GM19351 (cell line): ENCODE data around the gene EPB41L4A.
"Not testable (repeated sequence)": the region's sequence is repeated elsewhere in the genome, so short reads cannot be mapped to it uniquely, and the experiment has no call there.

Source experiments
- ATAC-seq: cut with Tn5 transposase; IDR thresholded peaks from one replicate; pipeline ENCODE4 v1.9.1; 2021; ENCODE audit warnings: mild to moderate bottlenecking, moderate library complexity; ENCODE audit not compliant: unreplicated experiment

The EPB41L4A gene, protein sequence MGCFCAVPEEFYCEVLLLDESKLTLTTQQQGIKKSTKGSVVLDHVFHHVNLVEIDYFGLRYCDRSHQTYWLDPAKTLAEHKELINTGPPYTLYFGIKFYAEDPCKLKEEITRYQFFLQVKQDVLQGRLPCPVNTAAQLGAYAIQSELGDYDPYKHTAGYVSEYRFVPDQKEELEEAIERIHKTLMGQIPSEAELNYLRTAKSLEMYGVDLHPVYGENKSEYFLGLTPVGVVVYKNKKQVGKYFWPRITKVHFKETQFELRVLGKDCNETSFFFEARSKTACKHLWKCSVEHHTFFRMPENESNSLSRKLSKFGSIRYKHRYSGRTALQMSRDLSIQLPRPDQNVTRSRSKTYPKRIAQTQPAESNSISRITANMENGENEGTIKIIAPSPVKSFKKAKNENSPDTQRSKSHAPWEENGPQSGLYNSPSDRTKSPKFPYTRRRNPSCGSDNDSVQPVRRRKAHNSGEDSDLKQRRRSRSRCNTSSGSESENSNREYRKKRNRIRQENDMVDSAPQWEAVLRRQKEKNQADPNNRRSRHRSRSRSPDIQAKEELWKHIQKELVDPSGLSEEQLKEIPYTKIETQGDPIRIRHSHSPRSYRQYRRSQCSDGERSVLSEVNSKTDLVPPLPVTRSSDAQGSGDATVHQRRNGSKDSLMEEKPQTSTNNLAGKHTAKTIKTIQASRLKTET

DNA sequence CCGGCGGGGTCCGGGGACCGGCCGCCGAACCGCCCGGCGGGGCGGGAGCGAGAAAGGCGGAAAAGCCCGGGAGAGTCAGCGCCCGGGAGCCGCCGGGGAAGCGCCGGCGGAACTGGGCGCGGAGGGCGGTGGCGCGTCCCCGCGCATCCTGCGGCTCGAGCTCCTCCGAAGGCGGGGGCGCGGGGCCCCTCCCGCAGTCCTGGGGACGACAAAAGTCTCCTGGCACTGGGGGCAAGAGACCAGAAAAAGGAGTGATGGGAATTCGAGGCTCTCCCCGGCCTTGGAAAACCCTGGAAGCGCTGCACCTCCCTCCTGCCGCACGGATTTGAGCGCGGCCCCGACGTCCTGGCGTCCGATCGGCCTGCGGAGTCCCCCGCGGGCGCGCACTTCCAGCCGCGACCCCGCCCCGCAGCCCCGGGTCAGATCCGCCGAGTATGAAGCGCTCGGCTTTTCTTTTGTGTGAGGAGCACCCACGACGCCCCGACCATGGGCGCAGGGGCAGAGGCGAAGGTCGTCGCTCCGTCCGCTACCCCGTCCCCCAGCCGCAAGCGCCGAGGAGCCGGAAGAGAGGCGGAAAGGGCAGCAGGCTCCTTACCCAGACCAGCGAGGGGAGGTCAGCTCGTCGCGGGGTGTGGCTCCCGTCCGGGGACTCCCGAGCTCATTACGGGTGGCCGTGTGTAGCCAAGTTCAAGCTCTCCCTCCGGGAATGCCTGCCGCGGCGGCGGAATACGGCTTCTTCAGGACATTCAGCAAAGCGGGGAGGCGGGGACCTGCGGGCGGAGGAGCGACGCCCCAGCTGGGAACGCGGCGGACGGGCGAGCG, at the start of gene EPB41L4A:
TSS of gene EPB41L4A (minus strand) at position 114 of the 822 bp plus-strand sequence. CDS start 238 bp downstream, outside the sequence.
- ATAC-seq = peak; percentile 16

DNA sequence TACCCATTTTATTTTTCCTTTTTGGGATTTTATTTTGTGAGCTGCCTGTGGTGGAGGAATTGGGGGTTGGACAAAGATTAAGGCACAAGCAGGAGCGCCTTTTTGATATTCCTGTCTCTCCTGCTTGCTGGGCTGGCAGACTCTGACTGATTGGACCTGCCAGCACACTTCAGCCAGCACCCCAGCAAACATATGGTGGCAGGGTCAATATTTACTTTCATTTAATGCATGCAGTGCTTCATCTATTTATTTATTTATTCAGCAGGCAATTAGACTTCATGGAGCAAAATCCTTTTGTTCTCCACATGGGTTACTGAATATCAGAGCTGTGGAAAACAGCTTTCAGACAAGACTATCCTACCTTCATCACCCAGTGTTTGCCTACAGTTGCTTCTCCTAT, 48.4 kb upstream of the EPB41L4A start:
- no peak for ATAC-seq

DNA sequence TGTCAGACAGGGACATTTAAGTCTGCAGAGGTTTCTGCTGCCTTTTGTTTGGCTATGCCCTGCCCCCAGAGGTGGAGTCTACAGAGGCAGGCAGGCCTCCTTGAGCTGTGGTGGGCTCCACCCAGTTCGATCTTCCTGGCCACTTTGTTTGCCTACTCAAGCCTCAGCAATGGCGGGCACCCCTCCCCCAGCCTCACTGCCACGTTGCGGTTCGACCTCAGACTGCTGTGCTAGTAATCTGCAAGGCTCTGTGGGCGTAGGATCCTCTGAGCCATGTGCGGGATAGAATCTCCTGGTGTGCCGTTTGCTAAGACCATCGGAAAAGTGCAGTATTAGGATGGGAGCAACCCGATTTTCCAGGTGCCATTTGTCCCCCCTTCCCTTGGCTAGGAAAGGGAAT, 47.2 kb upstream of the EPB41L4A start:
- ATAC-seq = not testable (repeated sequence)

DNA sequence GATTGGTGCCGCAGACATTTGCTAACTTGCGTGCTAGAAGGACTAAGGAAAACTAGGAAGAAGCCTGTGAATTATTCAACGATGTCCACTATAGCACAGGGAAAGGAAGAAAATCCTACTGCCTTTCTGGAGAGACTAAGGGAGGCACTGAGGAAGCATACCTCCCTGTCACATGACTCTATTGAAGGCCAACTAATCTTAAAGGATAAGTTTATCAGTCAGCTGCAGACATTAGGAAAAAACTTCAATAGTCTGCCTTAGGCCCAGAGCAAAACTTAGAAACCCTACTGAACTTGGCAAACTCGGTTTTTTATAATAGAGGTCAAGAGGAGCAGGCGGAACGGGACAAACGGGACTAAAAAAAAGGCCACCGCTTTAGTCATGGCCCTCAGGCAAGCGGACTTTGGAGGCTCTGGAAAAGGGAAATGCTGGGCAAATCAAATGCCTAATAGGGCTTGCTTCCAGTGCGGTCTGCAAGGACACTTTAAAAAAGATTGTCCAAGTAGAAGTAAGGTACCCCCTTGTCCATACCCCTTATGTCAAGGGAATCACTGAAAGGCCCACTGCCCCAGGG, 28.2 kb upstream of the EPB41L4A start:
- not testable (repeated sequence) for ATAC-seq

DNA sequence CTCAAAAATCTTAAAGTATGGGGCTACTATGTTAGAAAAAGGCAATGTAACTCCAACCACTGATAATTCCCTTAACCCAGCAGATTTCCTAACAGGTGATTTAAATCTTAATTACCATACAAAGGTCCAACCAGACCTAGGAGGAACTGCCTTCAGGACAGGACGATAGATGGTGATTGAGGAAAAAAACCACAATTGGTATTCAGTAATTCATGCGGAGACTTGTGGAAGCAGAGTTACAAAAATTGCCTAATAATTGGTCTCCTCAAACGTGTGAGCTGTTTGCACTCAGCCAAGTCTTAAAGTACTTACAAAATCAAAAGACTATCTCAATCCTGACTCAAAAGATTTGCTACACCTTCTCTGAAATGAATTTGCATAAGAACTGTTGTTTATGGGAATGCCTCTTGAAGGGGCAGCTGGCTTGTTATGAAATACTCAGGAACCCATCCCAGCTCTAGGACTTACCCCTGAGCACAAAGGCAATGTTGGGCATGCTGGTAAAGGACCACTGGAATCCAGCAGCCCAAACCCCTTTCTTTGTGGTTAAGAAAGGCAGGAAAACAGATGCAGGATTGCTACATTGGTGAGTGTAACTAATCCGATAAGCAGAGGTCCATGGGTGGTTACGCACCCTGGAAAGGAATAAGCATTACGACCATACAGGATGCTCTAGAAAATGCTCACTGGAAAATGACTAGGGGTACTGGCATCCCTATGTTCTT, 26.7 kb upstream of the EPB41L4A start:
- ATAC-seq = no peak

DNA sequence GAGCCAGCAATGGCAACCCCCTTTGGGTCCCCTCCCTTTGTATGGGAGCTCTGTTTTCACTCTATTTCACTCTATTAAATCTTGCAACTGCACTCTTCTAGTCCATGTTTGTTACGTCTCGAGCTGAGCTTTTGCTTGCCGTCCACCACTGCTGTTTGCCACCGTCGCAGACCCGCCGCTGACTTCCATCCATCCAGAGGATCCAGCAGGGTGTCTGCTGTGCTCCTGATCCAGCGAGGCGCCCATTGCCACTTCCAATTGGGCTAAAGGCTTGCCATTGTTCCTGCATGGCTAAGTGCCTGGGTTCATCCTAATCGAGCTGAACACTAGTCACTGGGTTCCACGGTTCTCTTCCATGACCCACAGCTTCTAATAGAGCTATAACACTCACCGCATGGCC, 24.9 kb upstream of the EPB41L4A start:
- not testable (repeated sequence) for ATAC-seq

DNA sequence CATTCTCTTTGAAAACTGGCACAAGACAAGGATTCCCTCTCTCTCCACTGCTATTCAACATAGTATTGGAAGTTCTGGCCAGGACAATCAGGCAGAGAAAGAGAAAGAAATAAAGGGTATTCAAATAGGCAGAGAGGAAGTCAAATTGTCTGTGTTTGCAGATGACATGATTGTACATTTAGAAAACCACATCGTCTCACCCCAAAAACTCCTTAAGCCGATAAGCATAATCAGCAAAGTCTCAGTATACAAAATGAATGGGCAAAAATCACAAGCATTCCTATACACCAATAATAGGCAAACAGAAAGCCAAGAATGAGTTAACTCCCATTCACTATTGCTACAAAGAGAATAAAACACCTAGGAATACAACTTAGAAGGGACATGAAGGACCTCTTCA, 21.0 kb upstream of the EPB41L4A start:
- no peak for ATAC-seq

DNA sequence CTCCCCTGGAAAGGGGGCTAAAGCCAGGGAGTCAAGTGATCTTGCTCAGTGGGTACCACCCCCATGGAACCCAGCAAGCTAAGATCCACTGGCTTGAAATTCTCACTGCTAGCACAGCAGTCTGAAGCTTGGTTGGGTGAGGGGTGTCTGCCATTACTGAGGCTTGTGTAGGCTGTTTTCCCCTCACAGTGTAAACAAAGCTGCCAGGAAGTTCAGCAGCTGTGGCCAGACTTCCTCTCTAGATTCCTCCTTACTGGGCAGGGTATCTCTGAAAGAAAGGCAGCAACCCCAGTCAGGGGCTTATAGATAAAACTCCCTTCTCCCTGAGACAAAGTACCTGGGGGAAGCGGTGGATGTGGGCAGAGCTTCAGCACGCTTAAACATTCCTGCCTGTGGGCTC, 17.1 kb upstream of the EPB41L4A start:
- no peak for ATAC-seq

DNA sequence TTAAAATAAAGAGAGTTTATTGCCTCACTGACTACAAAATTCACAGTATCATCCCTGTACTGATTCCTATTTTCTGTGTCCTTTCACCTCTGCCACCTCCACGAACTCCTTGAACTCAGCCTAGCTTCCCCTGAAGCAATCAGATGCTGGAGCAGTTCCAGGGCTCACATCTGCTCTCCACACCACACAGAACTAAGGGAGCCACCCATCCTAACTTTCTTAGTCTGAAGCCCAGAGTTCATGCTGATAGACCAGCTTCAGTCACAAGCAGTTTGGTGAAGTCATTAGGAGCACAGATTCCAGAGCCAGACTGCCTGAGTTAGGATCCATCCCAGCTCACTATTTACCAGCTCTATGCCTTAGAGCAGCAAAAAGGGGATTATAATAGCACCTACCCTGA, 15.6 kb upstream of the EPB41L4A start:
- no peak for ATAC-seq

DNA sequence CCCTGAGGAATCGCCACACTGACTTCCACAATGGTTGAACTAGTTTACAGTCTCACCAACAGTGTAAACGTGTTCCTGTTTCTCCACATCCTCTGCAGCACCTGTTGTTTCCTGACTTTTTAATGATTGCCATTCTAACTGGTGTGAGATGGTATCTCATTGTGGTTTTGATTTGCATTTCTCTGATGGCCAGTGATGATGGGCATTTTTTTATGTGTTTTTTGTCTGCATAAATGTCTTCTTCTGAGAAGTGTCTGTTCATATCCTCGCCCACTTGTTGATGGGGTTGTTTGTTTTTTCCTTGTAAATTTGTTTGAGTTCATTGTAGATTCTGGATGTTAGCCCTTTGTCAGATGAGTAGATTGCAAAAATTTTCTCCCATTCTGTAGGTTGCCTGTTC, 7.1 kb upstream of the EPB41L4A start:
- not testable (repeated sequence) for ATAC-seq

DNA sequence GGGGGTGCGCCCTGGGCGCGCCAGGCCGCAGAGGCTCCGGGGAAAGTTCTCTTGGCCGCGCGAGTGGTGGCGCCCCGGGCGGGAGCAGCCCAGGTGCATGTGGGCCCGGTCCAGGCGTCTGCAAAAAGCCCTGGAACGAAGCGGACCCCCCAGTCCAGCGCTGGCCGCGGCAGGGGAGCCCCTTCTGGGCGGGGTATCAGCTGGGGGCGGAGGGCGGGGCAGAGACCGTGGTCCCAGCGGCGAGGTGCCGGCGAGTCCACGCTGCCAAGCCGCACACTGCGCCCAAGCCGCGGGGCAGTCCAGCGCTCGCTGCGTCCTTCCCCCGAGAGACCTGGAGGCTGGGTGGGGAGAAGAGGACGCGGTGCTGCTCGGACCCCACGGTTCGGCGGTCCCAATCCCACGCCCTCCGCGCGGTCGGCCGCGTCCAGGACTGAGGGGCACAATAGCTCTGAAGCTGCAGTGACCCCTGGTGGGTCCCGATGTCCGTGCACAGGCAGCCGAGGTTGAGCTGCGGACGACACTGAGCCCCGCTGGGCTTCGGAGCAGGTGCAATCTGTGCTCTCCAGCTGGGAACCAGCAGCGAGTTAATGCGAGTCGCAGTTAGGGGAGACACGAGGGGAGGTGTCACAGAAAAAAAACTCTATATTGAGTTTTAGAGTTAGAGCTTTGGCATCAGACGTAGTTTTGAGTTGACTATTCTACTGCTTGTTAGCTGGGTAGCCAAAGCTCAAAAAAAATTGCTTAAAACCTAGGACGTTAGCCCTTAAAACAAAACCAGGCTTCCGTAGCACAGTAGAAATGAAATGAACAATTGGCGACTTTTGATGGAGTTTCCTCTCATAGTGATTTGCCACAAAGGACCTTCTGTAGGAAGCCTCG, 1.1 kb upstream of the EPB41L4A start:
- peak; percentile 82 for ATAC-seq

DNA sequence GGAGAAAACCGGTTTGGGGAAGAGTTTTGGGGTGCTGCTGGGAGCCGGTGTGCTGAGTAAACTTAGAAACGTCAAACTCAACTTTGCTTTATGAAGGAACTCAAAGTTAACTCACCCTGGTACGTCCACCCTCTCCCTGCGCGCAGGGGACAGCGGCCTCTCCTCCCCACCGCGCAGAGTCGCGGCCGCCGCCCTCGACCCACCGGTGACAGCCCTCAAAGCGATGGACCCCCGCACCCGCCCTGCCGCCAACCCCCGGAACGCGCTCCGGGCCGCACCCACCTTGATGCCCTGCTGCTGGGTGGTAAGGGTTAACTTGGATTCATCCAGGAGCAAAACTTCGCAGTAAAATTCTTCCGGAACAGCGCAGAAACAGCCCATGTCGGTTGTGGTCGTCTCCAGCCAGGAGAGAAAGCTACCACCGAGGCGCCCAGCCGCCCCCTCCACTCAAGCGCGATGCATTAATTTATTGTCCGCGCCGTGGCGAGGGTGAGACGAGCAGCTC, 366 bp downstream of the EPB41L4A start:
- no peak for ATAC-seq

DNA sequence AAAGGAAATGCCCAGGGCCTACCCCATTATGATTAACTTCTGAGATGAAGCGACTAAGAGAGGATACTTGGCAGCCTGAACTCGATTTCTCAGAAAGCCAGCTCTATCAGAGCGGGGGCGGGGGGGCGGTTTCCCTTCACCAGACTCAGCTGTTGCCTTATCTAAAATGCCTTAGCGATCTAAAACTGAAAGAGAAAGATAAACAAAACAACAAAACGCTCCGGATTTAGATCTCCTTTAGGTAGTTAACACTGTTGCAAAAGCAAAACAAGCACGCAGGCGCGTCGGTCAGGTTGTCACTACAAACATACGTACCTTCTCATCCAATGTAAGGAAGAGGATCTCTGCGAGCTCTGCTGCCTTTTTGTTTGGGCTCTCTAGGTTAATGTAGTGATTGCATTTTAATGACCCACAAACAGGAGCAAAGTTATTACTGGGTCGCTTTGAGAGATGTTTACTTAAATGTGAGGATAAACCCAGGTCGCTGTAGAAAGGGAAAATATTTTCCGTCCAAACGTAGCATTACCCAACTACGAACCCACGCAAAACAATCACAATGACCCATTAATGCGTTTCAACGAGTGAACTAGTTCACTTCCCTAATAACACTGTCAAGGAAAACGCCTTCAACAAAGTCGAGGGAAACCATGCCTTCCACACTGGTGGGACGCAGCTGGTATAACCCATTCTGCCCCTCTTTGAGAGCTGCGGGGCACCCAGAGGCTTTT, 982 bp downstream of the EPB41L4A start:
- ATAC-seq = peak; percentile 43

DNA sequence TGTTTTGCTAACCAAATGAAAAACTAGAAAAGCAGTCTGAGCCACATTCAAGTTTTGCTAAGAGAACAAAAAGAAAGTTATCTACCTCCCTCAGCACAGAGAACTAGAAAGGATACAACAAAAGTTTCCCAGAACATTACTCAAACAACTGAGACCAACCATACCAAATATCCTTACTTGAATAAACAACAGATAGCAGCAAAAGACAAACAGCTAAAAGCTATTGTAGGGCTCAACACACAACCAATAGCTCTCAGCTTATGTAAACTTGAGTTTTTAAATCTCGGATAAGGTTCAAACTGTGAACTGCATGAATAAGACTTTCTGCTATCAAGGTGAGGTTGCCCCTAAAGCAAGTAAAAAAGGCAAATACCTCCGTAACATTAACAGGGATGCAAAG, 3.5 kb downstream of the EPB41L4A start:
- ATAC-seq = no peak

DNA sequence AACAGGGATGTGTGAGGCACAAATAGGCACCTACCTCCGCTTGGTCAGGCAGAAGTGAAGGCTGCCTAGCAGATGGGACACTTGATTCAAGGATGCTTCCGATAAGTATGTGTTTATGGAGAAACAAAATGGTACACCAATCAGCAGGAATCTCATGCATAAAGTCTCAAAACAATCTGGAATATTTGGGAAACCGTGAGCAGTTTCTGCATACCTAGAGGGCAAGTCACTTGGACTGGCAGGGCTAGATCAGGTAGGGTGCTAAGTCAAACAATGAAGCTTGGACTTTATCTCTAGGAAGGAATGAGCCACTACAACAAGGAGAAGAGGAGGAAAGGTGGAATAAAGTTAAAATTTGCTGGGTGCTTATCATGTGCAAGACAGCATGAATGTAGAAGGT, 5.5 kb downstream of the EPB41L4A start:
- ATAC-seq = no peak

DNA sequence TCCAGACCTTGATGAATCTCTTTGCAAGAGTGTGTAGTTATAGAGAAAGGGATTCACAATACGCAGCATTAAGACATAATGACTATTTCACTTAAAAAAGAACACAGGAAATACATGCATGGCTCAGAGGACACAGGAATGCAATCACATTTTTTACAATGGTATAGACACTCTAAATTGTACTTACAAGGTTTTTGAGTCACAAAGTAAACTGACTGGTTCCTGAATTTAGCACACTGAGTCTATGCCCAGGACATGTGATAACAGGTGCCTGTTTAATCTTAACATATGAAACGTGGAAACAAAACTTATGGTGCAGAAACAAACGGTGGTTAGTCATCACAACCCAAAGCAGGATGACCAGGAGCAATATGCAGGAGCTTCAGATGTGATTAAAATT, 6.7 kb downstream of the EPB41L4A start:
- ATAC-seq = no peak

DNA sequence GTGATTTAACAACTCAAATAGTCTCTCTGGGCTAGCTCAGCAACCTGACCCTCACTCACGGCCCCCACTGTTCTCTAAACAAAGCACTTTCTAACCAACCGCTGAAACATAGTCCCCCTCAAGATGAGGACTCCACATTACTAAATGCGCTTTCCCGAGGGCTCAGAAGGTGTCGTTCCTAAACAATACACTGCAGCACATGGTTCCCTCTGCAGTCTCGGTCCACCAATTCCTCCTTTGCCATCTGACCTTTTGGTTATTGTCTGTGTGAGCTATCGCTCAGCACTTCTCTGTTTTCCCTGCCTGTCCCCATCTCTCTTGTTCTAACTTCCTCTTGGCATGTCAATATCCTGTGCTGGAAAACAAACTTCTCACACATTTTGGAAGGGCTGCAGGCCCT, 7.2 kb downstream of the EPB41L4A start:
- no peak for ATAC-seq

DNA sequence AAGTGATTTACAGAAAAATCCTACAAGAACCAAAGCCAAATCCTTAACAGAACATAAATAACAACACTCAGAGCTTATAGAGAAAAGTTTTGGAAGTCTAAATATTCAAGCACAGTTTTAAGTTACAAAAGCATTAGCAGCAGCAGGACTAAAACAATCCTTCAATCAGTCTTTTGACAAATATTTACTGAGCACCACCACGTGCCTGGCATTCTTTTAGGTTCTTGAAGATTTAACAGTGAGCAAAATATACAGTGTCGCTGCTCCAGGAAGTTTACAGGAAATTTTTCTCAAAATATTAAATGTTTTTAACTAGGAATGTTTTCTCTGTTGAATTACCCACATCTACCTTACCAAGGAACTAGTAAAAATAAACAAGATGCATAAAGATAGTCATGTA, 11.4 kb downstream of the EPB41L4A start:
- ATAC-seq = no peak

DNA sequence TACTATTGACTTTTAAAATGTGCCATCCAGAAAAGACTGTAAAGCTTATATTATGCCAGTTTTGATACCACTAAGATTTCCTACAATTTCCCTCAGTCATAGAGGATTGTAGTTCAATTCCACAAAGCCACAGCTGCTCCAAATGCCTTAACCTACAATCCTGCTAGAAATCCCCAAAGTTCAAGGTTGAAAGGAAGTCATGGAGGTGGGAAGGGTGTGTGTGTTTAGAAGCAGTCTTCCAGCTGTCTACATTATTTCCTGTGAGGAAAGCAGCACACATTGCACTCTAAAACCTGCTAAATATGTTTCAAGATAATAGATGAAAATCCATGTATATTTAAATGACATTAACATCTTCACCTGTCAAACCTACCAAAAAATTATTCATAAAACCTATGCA, 11.8 kb downstream of the EPB41L4A start:
- no peak for ATAC-seq
